Right lobe of liver (tissue), 6 donors: ENCODE measurements around the gene SRC. TPM values are rescaled to one million over a fixed set of nuclear protein-coding genes. Genes with fewer than 3 reads are reported as not detected.

ENCODE experiments used
- ATAC-seq, 4 donors: fragments of 200-7000 bp; cut with Tn5 transposase; one replicate each; pipeline ENCODE4 v1.9.1; 2020; ENCODE audit warnings: mild to moderate bottlenecking in 4 of 4, moderate library complexity in 4 of 4
- DNase-seq, 3 donors: peaks; one replicate each; pipeline ENCODE4 v3.0.0-alpha.2; 2020
- H3K27ac ChIP-seq, 3 donors: fragments of 200-600 bp; one replicate each; pipeline ENCODE4 v1.8.0; 2022
- H3K27me3 ChIP-seq, 2 donors: fragments of 200-600 bp; one replicate each; pipeline ENCODE4 v1.8.0; 2022
- H3K36me3 ChIP-seq, 4 donors: fragments of 200-600 bp; sonication (generic) in 1 of 4; one replicate each; pipeline versions ENCODE4 v1.5.1 to v1.8.0; 2017 to 2022; ENCODE audit warnings: control low read depth in 1 of 4
- H3K4me1 ChIP-seq, 4 donors: fragments of 200-600 bp; sonication (generic) in 1 of 4; one replicate each; pipeline versions ENCODE4 v1.5.1 to v1.8.0; 2017 to 2022; ENCODE audit warnings: control low read depth in 1 of 4
- H3K4me3 ChIP-seq, 3 donors: fragments of 200-600 bp; one replicate each; pipeline ENCODE4 v1.8.0; 2022
- H3K9me3 ChIP-seq, 4 donors: fragments of 200-600 bp; sonication (generic) in 1 of 4; one replicate each; pipeline versions ENCODE4 v1.5.1 to v1.8.0; 2017 to 2022; ENCODE audit warnings: control low read depth in 1 of 4
- POLR2A ChIP-seq: fragments of 450-650 bp; IDR thresholded peaks from one replicate; pipeline ENCODE4 v1.6.1; 2017; ENCODE audit warnings: antibody characterized with exemption, mild to moderate bottlenecking
- WGBS: methylation state at CpG from one replicate; pipeline ENCODE4 v1.1.6; 2018; ENCODE audit warnings: low coverage, low lambda C conversion rate; ENCODE audit not compliant: insufficient coverage; ENCODE audit errors: missing lambda C conversion rate; 5-methylcytosine and 5-hydroxymethylcytosine counted together
- intact Hi-C, 2 donors: fragments of 100-400 bp; cut with DNase I; formaldehyde crosslinking; loops; one replicate each; pipeline versions ENCODE4 v1.11.2 to v1.14.1; 2022
- total RNA-seq, 6 experiments: library from RNA; depleted of rRNA in 2 of 6; stranded (reverse); fragments of >200 nt in 2 of 6; fragmentation: NEBNext Ultra II Directional in 3 of 6; extraction: Animal tissue kit (Norgen Biotek cat#: 25700) in 3 of 6; gene quantifications; one replicate each; pipeline versions ENCODE4 v1.1.0 to v1.2.4, GENCODE V29; 2016 to 2023
- TF ChIP-seq, protein P1 (sequence below), 4 donors: fragments of 200-600 bp in 3 of 4; fragments of 450-650 bp in 1 of 4; IDR thresholded peaks; one replicate each; pipeline versions ENCODE4 v1.5.1 to v1.8.0; 2016 to 2022; ENCODE audit warnings: antibody characterized with exemption in 4 of 4, mild to moderate bottlenecking in 2 of 4
- donor health status: DM: no; HTN: yes; CAD: no.
- donor health status: DM: no; HTN: no; CAD: no.
- donor health status: DM: no; HTN: no; CAD: no.
- donor health status: DM: no; HTN: yes; CAD: no.
- donor health status: DM: no; HTN: yes; CAD: no.

Gene SRC
- total RNA-seq, 6 experiments from 2014 or later = 3.1 to 17.3 (median 11.2) TPM

DNA sequence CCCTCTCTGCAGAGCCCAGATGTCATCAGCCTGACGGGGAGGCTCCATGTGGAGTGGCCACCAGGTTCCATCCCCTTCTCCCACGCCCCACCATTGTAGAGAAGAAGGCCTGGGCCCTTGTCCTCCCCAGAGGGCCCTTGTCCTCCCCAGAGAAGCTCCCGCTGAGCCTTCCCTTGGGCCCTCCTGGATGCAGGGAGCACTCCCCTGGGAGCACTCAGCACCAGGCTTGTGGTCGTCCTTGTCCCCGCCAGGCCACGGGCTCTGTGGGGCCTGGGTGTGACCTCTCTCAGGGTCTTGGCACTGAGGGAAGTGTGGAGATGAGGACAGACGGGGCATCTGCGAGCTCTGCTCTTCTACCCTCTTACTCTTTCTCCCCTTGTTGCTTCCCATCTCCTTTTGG is 91.7 kb downstream of the SRC start:
- Histone ChIP-seq H3K36me3 (no peaks in the 10 kb centered on the region), H3K27me3 (no peaks in the 10 kb centered on the region), H3K27ac (no peak overlapping the region), H3K4me3 (no peak overlapping the region), H3K4me1 (no peaks in the 10 kb centered on the region), H3K9me3 (no peaks in the 10 kb centered on the region)
- DNase-seq (no peak), ATAC-seq (no peak)
- WGBS = 77% methylated on average over 3 of the region's 8 CpGs
- intact Hi-C loops = no loop called here
- TF ChIP-seq, protein P1, sequence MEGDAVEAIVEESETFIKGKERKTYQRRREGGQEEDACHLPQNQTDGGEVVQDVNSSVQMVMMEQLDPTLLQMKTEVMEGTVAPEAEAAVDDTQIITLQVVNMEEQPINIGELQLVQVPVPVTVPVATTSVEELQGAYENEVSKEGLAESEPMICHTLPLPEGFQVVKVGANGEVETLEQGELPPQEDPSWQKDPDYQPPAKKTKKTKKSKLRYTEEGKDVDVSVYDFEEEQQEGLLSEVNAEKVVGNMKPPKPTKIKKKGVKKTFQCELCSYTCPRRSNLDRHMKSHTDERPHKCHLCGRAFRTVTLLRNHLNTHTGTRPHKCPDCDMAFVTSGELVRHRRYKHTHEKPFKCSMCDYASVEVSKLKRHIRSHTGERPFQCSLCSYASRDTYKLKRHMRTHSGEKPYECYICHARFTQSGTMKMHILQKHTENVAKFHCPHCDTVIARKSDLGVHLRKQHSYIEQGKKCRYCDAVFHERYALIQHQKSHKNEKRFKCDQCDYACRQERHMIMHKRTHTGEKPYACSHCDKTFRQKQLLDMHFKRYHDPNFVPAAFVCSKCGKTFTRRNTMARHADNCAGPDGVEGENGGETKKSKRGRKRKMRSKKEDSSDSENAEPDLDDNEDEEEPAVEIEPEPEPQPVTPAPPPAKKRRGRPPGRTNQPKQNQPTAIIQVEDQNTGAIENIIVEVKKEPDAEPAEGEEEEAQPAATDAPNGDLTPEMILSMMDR (IDR thresholded peaks at IDR 0.05) = no peak
- TF ChIP-seq POLR2A = no peak

DNA sequence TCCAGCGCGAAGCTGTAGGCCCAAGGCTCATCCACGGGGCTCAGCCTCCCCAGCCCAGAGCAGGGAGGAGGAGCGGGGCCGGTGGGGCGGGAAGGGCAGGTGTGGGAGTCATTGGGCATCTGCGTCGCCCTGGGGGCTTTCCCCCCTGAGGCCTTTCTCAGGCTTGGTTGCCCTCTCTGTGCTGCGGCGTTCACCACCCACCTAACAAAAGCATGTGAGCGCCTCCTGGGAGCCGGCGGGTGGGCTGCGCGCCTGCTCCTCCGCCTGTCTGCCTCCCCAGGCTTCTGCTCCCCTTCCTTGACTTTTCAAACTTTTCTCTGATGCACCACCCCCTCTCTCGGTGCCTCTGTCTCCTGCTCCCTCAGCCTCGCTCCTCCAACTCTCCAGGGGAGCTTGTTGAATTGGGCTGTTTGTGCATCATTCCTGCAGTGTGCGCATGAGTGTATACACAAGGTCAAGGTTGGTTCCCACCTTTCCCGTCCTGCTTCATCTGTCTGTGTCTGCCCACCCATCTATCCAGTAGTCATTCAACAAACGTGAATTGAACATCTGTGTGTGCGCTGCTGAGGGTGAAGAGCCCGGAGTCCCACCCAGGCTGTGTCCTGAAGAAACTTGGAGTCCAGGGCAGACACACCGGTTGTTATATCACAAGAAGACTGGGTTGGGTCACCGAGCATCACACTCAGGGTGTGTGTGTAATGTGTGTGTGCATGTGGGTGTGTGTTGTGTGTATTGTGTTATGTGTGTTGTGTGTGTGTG is 92.7 kb downstream of the SRC start:
- Histone ChIP-seq H3K4me1 (no peaks in the 10 kb centered on the region), H3K27me3 (no peaks in the 10 kb centered on the region), H3K4me3 (no peak overlapping the region), H3K36me3 (no peaks in the 10 kb centered on the region), H3K9me3 (no peaks in the 10 kb centered on the region), H3K27ac (no peak overlapping the region)
- 97% methylated on average over 4 of the region's 25 CpGs for WGBS
- DNase-seq (no peak), ATAC-seq (no peak)
- intact Hi-C loops = no loop called here
- TF ChIP-seq POLR2A = no peak
- TF ChIP-seq, protein P1 (IDR thresholded peaks at IDR 0.05) = no peak

DNA sequence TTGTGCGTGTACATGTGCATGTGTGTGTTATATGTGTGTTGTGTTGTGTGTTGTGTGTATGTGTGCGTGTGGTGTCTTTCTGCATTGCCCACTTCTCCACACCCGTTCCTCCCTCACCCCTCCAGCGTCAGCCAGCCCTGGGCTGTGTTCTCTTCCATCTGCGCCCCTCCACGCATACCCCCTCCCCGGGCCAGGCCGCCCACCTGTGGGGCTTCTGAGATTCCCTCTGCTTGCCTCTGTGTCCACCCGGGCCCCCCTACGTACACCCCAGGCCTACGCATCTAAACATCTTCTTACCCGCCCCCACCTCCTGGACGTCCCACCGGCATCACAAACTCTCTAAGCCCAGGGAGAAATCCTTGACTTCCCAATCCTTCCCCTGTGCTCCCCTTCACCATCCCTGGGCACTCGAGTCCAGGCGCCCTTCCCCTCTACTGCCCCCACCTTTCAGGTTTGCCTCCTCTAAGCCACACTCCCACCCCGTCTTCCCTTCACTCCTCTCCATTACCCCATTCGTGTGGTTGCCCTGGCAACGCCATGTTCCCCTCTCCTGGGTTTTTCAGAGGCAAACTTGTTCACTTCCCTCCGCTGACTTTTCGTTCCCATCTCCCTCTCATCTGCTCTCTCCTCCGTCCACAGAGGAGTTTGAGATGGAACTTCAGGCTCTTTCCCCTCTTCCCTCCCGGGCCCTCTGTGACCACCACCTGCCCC is 93.4 kb downstream of the SRC start:
- no peak for DNase-seq
- no peak overlapping the region for H3K4me3 ChIP-seq
- H3K36me3 ChIP-seq = no peaks in the 10 kb centered on the region

DNA sequence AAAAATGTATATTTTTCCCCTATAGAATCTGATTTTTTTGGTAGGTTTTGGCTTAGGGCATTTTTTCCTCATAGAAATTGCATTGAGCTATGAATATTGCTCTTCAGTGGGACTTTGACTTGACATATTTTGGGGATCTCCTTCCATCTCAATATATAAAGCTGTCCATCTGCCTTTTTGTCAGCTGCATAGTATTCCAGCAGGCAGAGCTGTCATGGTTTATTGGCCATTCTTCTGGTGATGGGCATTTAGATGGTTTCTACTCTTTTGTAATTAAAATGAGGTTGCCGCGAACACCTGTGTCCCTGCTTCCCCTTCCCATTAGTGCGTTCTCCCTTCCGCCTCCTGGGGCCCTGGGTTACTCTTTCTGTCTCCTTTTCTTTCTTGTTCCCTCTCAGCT is 95.1 kb downstream of the SRC start:
- no peak for DNase-seq
- Histone ChIP-seq H3K36me3 (no peaks in the 10 kb centered on the region), H3K27me3 (no peaks in the 10 kb centered on the region), H3K9me3 (no peaks in the 10 kb centered on the region), H3K27ac (no peak overlapping the region), H3K4me3 (no peak overlapping the region), H3K4me1 (no peaks in the 10 kb centered on the region)
- intact Hi-C loops = no loop called here
- ATAC-seq = no peak
- TF ChIP-seq POLR2A = no peak
- TF ChIP-seq, protein P1 (IDR thresholded peaks at IDR 0.05) = no peak
- 92% methylated on average over 4 of the region's 4 CpGs for WGBS

More for the DNA sequence above, 93.4 kb downstream of the SRC start:
- no peak for ATAC-seq
- Histone ChIP-seq H3K9me3 (no peaks in the 10 kb centered on the region), H3K27ac (no peak overlapping the region), H3K4me1 (no peaks in the 10 kb centered on the region), H3K27me3 (no peaks in the 10 kb centered on the region)
- TF ChIP-seq, protein P1 (IDR thresholded peaks at IDR 0.05) = no peak
- TF ChIP-seq POLR2A = no peak
- 60% methylated on average over 13 of the region's 23 CpGs for WGBS
- intact Hi-C loops = no loop called here
